Stomach (tissue), 4 donors: Measurements from ENCODE around the gene SMIM45.

ENCODE experiments used
- EP300 ChIP-seq: sonication (generic); formaldehyde crosslinking; IDR thresholded peaks from one replicate; pipeline ENCODE4 v1.6.1; 2017; ENCODE audit warnings: antibody characterized with exemption
- POLR2AphosphoS5 ChIP-seq, 3 donors: sonication (generic); formaldehyde crosslinking; IDR thresholded peaks; one replicate each; pipeline ENCODE4 v1.6.1; 2016; ENCODE audit warnings: antibody characterized with exemption in 3 of 3
- TF ChIP-seq, protein P1 (sequence below), 7 experiments: fragments of 450-650 bp in 4 of 7; fragments of 200-600 bp in 3 of 7; sonication (generic) in 3 of 7; IDR thresholded peaks; one replicate each; pipeline ENCODE4 v1.5.1; 2016 to 2019; ENCODE audit warnings: antibody characterized with exemption in 7 of 7, control low read depth in 2 of 7, mild to moderate bottlenecking in 1 of 7

GRCh38 chr22:41915786-41916493, 36.0 kb upstream of the SMIM45 start:
- TF ChIP-seq, protein P1, sequence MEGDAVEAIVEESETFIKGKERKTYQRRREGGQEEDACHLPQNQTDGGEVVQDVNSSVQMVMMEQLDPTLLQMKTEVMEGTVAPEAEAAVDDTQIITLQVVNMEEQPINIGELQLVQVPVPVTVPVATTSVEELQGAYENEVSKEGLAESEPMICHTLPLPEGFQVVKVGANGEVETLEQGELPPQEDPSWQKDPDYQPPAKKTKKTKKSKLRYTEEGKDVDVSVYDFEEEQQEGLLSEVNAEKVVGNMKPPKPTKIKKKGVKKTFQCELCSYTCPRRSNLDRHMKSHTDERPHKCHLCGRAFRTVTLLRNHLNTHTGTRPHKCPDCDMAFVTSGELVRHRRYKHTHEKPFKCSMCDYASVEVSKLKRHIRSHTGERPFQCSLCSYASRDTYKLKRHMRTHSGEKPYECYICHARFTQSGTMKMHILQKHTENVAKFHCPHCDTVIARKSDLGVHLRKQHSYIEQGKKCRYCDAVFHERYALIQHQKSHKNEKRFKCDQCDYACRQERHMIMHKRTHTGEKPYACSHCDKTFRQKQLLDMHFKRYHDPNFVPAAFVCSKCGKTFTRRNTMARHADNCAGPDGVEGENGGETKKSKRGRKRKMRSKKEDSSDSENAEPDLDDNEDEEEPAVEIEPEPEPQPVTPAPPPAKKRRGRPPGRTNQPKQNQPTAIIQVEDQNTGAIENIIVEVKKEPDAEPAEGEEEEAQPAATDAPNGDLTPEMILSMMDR (IDR thresholded peaks at IDR 0.05), result no peak
- no peak for TF ChIP-seq EP300
- TF ChIP-seq POLR2AphosphoS5 (IDR thresholded peaks at IDR 0.05), result no peak
